Activated CD4-positive, alpha-beta T cell treated with anti-CD3 and anti-CD28 coated beads, Interleukin-2, amount 50 U/mL, for 48 hours (primary cell): ENCODE data around the gene OR13C9.
"Not testable (repeated sequence)": the region's sequence is repeated elsewhere in the genome, so short reads cannot be mapped to it uniquely, and the experiment has no call there.

Experiments
- DNase-seq, 2 experiments: peaks; one replicate each; pipeline ENCODE4 v3.0.0-alpha.2; 2020

Gene OR13C9, protein sequence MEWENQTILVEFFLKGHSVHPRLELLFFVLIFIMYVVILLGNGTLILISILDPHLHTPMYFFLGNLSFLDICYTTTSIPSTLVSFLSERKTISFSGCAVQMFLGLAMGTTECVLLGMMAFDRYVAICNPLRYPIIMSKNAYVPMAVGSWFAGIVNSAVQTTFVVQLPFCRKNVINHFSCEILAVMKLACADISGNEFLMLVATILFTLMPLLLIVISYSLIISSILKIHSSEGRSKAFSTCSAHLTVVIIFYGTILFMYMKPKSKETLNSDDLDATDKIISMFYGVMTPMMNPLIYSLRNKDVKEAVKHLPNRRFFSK

DNA sequence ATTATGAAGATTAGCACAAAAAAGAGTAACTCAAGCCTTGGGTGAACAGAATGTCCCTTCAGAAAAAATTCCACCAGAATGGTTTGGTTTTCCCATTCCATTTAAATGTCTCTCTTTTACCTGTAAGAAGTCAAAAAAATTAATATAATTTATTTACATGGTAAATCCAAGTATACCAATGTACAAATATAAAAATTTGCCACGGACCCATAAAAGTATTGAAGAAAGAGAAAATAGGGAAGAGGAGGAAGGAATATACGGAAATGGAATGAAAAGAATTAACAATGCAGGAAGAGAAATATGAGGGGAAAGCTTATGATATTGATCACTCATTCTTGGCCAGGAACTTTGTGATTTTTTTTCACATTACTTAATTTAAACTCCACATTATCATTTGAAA lies at the start of gene OR13C9:
Gene OR13C9 (minus strand): TSS at position 101 of the 400 bp plus-strand sequence. CDS start 0 bp downstream, at position 101.
- no peak for DNase-seq

DNA sequence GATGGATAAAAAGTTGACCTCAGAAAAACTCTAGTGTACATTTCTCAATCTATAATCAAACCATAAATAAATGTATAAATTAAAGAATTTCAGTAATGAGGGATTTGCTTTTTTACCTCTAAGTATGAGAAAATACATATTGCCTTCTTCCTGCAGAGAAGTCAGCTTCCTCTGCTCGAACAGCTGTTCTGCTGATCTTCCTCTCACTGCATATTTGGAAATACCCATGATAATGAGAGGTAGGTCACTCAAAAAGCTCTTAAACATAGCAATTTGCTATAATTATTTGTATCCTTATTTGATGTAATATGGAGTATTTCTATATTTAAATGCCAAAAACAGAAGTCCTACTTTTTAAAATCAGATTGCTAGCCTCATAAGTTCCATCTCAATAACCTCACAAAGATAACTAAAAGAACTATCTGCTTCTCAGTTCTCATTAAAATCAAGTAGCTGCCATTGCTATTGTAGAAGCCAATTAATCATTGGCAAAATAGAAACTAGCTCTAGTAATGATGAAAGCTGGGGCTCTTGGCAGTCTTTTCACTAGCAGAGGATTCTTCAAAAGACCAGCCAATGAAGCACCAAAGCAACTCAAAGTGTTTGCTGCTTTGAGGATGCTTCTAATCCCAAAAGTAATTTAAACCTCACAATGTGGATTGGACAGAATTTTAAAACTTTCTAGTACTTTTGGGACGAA lies 40.6 kb upstream of the OR13C9 start:
- DNase-seq = no peak

DNA sequence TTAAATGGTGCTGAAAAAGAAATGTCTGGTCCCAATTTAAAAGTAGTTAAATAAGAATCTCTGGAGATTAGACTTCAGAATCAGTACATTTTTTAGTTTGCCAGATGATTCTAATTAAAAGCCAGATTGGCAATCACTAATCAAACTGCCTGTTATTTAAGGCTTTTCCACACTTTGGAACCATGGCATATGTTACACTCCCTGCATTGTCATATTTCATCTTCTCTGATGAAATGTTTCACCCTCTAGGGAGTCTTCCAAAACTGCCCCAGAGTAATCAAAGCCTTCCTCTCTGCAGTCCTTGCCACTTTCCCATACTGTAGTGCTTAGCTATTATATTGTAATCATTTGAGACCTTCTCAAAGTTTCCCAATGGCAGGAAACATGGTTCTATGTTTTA lies 17.5 kb upstream of the OR13C9 start:
- no peak for DNase-seq

DNA sequence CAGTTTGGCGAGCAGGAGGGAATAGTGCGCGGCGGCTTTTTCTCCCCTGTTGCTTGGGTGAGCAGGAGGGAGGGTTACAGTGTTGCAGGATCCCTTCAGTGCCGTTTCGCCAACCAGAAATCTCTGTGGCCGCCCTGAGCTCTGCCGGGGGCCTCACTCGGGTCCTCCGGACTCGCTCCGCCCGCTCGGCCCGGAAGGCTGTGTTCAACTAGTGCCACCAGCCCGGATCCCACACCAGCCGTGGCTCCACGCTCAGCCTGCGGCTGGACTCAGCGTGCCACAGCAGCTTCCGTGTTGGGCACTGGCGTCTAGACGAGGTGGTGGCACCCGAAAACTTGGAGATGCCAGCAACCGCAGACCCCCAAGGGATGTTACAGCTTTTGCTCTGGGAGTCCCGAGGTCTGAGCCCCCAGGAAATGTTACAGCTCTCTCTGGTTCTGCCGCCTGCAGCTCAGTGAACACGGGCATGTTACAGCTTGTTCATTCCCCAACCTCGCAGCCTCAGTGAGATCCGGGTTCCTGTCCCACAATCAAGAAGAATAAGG lies 16.0 kb upstream of the OR13C9 start:
- no peak for DNase-seq

DNA sequence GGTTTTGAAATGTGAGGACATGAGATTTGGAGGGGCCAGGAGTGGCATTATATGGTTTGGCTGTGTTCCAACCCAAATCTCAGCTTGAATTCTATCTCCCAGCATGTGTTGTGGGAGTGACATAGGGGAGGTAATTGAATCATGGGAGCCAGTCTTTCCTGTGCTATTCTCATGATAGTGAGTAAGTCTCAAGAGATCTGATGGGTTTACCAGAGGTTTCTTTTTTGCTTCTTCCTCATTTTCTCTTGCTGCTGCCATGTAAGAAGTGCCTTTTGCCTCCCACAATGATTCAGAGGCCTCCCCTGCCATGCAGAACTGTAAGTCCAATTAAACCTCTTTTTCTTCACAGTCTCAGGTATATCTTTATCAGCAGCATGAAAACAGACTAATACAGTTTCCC lies 8.0 kb upstream of the OR13C9 start:
- DNase-seq = not testable (repeated sequence)

DNA sequence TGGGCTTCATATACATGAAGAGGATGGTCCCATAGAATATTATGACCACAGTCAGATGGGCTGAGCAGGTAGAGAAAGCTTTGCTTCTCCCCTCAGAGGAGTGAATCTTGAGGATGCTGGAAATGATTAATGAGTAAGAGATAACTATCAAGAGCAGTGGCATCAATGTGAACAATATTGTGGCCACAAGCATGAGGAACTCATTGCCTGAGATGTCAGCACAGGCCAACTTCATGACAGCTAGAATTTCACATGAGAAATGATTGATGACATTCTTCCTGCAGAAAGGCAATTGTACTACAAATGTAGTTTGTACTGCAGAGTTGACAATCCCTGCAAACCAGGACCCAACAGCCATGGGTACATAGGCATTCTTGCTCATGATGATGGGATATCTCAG lies 586 bp downstream of the OR13C9 start:
- DNase-seq = no peak

DNA sequence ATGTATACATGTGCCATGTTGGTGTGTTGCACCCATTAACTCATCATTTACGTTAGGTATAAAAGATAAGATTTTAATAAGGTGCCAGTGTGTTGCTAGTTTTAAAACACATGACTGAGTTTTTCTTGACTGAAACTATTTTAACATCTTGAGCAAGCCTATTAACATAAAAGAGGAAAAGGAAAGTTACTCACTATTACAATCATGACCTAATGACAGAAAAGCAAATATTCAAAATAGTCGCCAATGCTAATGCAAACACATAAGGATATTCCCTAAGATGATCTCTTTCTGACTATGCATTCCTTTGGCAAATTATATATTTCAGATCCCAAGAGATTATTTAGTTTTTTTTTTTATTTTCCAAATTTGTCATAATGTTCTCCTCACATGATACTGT lies 6.8 kb downstream of the OR13C9 start:
- DNase-seq = no peak

DNA sequence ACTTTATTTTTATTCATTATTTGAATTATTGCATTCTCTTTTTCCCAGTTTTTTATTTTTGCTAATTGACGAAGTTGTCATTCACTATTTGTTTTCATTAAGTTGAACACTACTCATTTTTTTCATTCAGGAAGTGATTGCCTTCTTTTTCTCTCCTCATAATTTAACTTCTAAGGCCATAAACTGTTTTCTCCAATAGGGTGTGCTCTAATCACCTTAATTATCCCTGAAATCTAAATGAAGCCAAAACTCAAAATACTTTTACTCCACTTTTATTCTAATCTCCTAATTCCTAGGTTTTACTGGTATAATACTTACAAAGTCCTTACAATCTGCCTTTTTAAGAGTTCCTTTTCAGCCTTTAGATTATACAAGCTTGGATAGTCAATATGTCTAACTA lies 9.7 kb downstream of the OR13C9 start:
- DNase-seq = no peak

DNA sequence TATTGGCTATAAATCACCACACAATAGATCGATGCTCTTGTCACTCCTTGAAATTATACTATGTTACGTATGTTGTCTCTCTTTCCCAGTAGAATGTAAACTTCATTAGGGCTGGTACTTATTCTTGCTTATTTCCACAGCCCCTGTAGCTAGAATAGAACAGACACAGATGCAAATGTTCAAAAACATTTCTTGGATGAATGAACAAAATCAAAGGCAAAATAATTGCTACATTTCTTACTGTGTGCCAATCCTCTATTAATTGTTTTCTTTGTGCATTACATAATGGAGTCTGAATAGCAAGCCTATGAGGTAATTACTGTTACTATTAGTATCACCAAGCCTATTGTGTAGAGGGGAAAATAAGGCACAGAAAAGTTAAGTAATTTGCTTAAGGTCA lies 11.9 kb downstream of the OR13C9 start:
- no peak for DNase-seq

DNA sequence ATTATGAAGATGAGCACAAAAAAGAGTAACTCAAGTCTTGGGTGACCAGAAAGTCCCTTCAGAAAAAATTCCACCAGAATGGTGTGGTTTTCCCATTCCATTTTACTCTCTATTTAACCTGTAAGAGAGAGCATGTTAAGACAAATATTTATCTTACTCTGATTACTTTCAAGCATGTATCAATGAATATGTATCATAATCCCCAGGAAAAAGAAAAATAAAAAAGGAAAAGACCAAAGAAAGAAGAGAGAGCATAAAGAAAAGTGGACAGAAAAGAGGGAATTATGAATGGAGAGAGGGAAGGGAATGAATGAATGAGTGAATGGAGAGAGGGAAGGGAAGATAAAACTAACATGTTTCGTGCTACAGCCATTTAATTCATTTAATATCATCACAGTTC lies 12.5 kb downstream of the OR13C9 start, which contains the start of gene OR13C2:
Gene OR13C2 (minus strand): TSS at position 101 of the 400 bp plus-strand sequence. CDS start 0 bp downstream, at position 101.
- not testable (repeated sequence) for DNase-seq

DNA sequence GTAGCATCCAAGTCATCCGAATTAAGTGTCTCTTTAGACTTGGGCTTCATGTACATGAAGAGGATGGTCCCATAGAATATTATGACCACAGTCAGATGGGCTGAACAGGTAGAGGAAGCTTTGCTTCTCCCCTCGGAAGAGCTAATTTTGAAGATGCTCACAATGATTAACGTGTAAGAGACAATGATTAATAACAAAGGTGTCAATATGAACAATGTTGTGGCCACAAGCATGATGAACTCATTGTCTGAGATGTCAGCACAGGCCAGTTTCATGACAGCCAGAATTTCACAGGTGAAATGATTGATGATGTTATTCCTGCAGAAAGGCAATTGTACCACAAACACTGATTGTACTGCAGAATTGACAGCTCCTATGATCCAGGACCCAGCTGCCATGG lies 13.2 kb downstream of the OR13C9 start:
- DNase-seq = no peak

DNA sequence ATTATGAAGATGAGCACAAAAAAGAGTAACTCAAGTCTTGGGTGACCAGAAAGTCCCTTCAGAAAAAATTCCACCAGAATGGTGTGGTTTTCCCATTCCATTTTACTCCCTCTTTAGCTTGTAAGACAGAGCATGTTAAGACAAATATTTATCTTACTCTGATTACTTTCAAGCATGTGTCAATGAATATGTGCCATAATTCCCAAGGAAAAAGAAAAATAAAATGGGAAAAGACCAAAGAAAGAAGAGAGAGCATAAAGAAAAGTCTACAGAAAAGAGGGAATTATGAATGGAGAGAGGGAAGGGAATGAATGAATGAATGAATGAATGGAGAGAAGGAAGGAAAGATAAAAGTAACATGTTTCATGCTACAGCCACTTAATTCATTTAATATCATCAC lies 18.7 kb downstream of the OR13C9 start, which contains the start of gene OR13C5:
Gene OR13C5 (minus strand): TSS at position 101 of the 400 bp plus-strand sequence. CDS start 0 bp downstream, at position 101.
- DNase-seq = not testable (repeated sequence)

DNA sequence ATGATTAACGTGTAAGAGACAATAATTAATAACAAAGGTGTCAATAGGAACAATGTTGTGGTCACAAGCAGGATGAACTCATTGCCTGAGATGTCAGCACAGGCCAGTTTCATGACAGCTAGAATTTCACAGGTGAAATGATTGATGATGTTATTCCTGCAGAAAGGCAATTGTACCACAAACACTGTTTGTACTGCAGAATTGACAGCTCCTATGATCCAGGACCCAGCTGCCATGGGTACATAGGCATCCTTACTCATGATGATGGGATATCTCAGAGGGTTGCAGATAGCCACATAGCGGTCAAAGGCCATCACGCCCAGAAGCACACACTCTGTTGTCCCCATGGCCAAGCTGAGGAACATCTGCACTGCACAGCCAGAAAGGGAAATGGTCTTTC lies 19.3 kb downstream of the OR13C9 start:
- not testable (repeated sequence) for DNase-seq

DNA sequence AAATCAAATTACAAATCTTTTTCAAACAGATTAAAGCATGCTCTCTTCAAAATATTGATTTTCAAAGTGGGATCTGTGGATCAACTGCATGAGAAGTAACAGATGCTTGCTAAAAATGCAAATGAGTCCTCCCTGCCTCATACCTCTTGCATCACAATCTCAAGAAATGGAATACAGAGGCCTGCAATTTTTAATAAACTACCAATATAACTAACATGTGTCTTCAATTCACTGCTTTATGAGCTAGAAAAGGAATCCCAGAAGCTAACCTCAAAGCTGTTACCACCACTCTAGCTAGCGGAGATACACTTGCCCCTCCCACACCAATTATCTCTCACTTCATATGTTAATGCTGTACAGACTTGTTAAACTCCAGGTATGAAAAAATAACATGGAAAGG lies 28.4 kb downstream of the OR13C9 start:
- DNase-seq = no peak

DNA sequence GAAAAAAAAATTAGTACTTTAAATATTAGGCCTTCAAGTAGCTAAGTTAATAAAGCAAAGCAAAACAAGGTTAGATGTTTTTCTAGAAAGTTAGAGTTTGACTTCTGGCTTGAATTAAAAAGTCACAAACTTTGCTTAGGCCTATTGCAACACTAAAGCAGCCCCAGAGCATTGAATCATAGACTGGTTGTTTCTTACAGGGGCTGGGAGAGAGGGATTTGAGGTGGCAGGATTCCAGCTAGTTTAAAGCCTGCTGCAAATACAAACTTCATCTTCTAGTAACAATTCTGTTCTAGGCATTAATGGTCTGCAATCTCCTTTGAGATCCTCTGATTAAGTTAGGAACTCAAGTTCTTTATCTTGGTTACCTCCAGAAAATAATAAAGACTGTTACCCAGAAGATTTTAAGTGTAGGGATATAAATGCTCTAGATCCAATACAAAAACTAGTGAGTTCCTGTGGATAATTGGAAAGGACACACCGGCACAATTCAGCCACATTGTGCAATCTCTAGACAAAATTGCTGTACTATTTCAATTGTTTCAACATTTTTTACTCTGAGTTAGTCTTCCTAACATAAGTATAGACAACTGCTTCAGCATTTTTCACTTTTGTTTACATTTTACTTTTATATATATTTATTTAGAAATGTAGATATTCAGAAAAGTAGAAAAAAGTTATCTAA lies 31.4 kb downstream of the OR13C9 start:
- DNase-seq = no peak

DNA sequence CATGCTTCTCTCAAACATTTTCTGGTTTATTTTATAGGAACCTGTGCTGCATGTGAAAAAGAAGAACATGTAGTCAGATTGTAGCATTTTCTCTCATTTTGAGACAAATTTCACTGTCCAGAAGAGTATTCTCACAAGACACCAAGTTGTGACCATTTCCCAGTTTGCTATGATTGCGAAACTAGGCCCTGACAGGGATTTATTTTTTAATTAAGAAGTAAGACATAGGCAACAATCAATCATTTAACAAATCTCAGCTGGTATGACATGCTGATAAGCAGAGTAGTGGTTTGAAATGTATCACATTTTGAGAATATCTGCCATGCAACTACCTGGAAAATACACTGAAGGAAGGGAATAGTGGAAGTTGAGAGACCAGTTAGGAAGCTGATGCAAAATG lies 37.4 kb downstream of the OR13C9 start:
- no peak for DNase-seq

DNA sequence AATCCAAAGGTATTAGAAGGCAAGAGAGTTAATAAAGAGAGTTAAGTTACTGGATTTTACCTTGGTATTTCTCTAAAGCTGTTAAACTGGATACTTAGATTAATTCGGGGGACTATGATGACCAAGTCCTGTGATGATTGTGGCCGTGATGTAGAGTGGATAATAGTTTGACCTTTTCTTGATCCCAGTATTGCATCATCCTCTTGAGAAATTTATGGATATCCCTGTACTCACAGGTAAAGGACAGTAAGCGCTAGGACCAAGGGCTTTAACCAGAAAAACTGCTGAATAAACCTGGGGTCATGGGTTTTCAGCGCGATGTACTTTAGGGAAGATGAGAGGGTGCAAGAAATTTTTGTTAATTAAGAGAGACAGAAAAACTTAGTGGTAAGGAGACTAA lies 40.7 kb downstream of the OR13C9 start:
- no peak for DNase-seq

DNA sequence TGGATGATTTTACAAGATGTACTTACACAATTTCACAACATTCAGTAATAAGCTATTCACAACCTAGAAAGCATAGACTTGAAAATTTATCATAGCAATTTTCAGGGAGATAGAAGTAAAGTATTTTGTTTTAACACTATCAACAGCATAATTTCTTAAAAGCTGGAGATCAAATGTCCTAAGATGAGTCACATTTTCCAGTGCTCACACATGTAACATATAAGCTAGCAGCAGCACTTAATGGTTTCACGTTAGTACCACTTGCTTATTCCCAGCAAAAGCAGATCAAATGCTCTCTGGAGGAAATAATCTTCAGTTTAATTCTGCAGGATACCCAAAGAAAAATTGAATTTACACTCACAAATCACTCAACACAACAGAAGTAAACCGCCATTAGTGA lies 42.5 kb downstream of the OR13C9 start:
- DNase-seq = no peak

DNA sequence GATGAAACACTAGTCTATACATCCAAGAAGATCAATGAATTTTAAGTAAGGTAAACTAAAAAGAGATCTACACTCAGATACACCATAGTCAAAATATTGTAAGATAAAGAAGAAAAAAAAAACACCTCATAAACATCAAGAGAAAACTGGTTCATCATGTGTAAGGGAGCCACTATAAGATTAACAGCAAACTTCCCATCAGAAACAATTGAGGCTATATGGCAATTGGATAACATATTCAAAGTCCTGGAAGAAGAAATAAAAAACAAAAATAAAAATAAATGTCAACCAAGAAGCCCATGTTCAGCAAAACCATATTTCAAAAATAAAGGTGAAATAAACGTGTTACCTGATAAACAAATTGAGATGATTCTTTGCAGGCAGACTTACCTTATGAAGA lies 45.4 kb downstream of the OR13C9 start:
- DNase-seq = no peak

DNA sequence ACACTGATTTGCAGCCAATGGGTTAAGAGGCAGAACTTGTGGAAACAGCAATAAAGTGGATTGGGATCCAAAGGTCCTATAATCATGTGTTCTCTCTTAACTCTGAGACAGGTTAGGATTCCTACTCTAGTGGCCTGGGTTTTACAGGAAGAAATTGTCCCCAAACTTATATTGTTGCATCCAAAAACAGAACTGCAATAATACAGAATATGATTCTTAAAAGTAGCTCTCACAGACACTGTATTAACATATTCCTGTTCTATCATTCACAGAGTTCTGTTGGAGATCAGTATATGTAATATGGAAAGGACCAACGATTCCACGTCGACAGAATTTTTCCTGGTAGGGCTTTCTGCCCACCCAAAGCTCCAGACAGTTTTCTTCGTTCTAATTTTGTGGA lies 49.1 kb downstream of the OR13C9 start, which contains the start of gene OR13C8:
Gene OR13C8 (plus strand): TSS at position 301 of the 400 bp plus-strand sequence. CDS start 0 bp downstream, at position 301.
- DNase-seq = no peak
